HepG2 (cell line): ENCODE data around the gene NPBWR2. TPM values are rescaled to one million over a fixed set of nuclear protein-coding genes. Genes with fewer than 3 reads are reported as not detected.

Experiments used
- ATF1 ChIP-seq: IDR thresholded peaks from 2 replicates; pipeline ENCODE4 v1.6.1; 2016; ENCODE audit warnings: mild to moderate bottlenecking, control low read depth
- ETV5 ChIP-seq: IDR thresholded peaks from 2 replicates; pipeline ENCODE4 v1.6.1; 2018; ENCODE audit warnings: missing biosample characterization, missing genetic modification reagents, inconsistent platforms, borderline replicate concordance
- GFI1 ChIP-seq: sonication (generic); formaldehyde crosslinking; IDR thresholded peaks from 2 replicates; pipeline ENCODE4 v1.5.0; 2020; ENCODE audit warnings: missing genetic modification reagents, mild to moderate bottlenecking, borderline replicate concordance
- HHEX ChIP-seq: IDR thresholded peaks from 2 replicates; pipeline ENCODE4 v1.6.1; 2016; ENCODE audit warnings: control low read depth
- MLLT10 ChIP-seq: sonication (generic); formaldehyde crosslinking; IDR thresholded peaks from 2 replicates; pipeline ENCODE4 v1.4.0; 2020; ENCODE audit warnings: missing genetic modification reagents
- NAIF1 ChIP-seq: sonication (generic); formaldehyde crosslinking; IDR thresholded peaks from 2 replicates; pipeline ENCODE4 v1.5.0; 2020; ENCODE audit warnings: mild to moderate bottlenecking, missing genetic modification reagents, borderline replicate concordance
- PPARG ChIP-seq: conservative IDR thresholded peaks from 2 replicates; pipeline ENCODE4 v1.6.1; 2016; ENCODE audit warnings: missing biosample characterization, missing genetic modification reagents
- RNF2 ChIP-seq: fragments of 450-650 bp; conservative IDR thresholded peaks from 2 replicates; pipeline ENCODE4 v1.6.1; 2016; ENCODE audit warnings: low read depth
- SYNCRIP ChIP-seq: fragments of 200-400 bp; formaldehyde crosslinking; IDR thresholded peaks from 2 replicates; pipeline ENCODE4 v1.6.1; 2018; ENCODE audit warnings: mild to moderate bottlenecking, low read depth, low read length; ENCODE audit not compliant: insufficient read depth
- YEATS4 ChIP-seq: sonication (generic); formaldehyde crosslinking; IDR thresholded peaks from 2 replicates; pipeline ENCODE4 v1.4.0; 2020; ENCODE audit warnings: missing genetic modification reagents, borderline replicate concordance
- ZFP37 ChIP-seq: sonication (generic); formaldehyde crosslinking; IDR thresholded peaks from 2 replicates; pipeline ENCODE4 v1.4.0; 2020; ENCODE audit warnings: missing genetic modification reagents, borderline replicate concordance
- ZNF430 ChIP-seq: sonication (generic); formaldehyde crosslinking; IDR thresholded peaks from 2 replicates; pipeline ENCODE4 v1.9.0; 2021; ENCODE audit warnings: mild to moderate bottlenecking, missing genetic modification reagents
- ZNF558 ChIP-seq: sonication (generic); formaldehyde crosslinking; IDR thresholded peaks from 2 replicates; pipeline ENCODE4 v1.9.0; 2022; ENCODE audit warnings: mild to moderate bottlenecking, missing genetic modification reagents, borderline replicate concordance
- ZNF670 ChIP-seq: sonication (generic); formaldehyde crosslinking; IDR thresholded peaks from 2 replicates; pipeline ENCODE4 v1.8.0; 2022; ENCODE audit warnings: mild to moderate bottlenecking, missing genetic modification reagents, borderline replicate concordance
- polyA plus RNA-seq, 8 experiments: library from polyadenylated mRNA; depleted of rRNA in 3 of 8; stranded (reverse) in 7 of 8; unstranded in 1 of 8; fragments of >200 nt; fragmentation: Illumina TruSeq in 4 of 8; extraction: Trizol in 4 of 8; gene quantifications; 2 replicates each; pipeline versions ENCODE4 v1.2.1 to v1.2.3, GENCODE V29; 2011 to 2016; ENCODE audit warnings: low read depth in 4 of 8, missing spikeins in 1 of 8, mixed read lengths in 1 of 8; ENCODE audit not compliant: insufficient read depth in 1 of 8
- total RNA-seq, 5 experiments: library from RNA; depleted of rRNA; stranded (reverse); fragments of >200 nt; fragmentation: Illumina TruSeq; extraction: Trizol; gene quantifications; 2 replicates each; pipeline ENCODE4 v1.2.3, GENCODE V29; 2016; ENCODE audit warnings: low read depth in 1 of 5
- TF ChIP-seq, protein P1 (sequence below): sonication (generic); formaldehyde crosslinking; IDR thresholded peaks from 2 replicates; pipeline ENCODE4 v1.4.0; 2020; ENCODE audit warnings: missing genetic modification reagents, borderline replicate concordance
- TF ChIP-seq, protein P2 (sequence below): sonication (generic); formaldehyde crosslinking; IDR thresholded peaks from 2 replicates; pipeline ENCODE4 v1.8.1; 2023; ENCODE audit warnings: mild to moderate bottlenecking, moderate library complexity, missing genetic modification reagents
- TF ChIP-seq, protein P3 (sequence below): sonication (generic); formaldehyde crosslinking; conservative IDR thresholded peaks from 2 replicates; pipeline ENCODE4 v1.4.0; 2020; ENCODE audit warnings: missing genetic modification reagents
- TF ChIP-seq, protein P4 (sequence below): sonication (generic); formaldehyde crosslinking; IDR thresholded peaks from 2 replicates; pipeline ENCODE4 v1.4.0; 2020; ENCODE audit warnings: mild to moderate bottlenecking, missing genetic modification reagents
- TF ChIP-seq, protein P5 (sequence below): sonication (generic); formaldehyde crosslinking; IDR thresholded peaks from 2 replicates; pipeline ENCODE4 v1.9.0; 2022; ENCODE audit warnings: missing genetic modification reagents, mild to moderate bottlenecking, borderline replicate concordance

NPBWR2 gene
- total and polyA plus RNA-seq, 2 of the 13 experiments (the other 11 are each of a cell fraction or from before 2014, with no cell fraction given) = not detected

DNA sequence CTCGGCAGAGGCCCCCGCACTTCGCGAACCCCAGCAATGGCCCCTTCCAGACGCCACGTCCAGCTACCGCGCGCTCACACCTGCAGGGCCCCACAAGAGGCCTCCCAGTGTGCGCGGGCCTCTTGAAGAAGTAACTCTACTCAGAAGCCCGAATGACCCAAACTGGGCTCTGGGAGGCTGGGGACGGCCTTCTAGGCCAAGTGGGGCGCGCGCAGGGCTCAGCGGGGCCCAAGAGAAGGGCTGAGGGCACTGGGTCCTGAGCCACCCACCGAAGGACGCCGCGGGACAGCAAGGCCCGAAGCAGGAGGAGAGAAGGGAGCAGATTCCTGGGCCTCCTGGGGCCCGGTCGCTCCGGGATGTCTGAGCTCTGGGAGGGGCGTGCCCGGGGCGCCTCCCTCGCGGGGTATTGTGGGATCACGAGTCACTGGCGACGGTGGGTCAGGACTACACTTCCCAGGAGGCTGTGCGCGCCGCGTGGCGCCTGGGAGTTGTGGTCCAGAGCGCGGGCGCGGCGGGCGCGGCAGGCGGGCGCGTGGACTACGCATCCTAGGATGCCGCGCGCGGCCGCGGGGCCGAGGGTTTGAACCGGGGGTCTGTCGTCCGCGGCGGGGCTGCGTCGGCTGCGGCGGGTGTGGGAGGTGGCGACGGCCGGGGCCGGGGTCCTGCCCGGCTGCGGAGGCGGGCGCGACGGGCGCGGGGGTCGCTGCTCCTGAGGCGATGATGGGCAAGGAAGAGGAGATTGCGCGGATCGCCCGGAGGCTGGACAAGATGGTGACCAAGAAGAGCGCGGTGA is 44.6 kb downstream of the NPBWR2 start, which contains the start of gene TCEA2 (continued):
- TF ChIP-seq, protein P1, sequence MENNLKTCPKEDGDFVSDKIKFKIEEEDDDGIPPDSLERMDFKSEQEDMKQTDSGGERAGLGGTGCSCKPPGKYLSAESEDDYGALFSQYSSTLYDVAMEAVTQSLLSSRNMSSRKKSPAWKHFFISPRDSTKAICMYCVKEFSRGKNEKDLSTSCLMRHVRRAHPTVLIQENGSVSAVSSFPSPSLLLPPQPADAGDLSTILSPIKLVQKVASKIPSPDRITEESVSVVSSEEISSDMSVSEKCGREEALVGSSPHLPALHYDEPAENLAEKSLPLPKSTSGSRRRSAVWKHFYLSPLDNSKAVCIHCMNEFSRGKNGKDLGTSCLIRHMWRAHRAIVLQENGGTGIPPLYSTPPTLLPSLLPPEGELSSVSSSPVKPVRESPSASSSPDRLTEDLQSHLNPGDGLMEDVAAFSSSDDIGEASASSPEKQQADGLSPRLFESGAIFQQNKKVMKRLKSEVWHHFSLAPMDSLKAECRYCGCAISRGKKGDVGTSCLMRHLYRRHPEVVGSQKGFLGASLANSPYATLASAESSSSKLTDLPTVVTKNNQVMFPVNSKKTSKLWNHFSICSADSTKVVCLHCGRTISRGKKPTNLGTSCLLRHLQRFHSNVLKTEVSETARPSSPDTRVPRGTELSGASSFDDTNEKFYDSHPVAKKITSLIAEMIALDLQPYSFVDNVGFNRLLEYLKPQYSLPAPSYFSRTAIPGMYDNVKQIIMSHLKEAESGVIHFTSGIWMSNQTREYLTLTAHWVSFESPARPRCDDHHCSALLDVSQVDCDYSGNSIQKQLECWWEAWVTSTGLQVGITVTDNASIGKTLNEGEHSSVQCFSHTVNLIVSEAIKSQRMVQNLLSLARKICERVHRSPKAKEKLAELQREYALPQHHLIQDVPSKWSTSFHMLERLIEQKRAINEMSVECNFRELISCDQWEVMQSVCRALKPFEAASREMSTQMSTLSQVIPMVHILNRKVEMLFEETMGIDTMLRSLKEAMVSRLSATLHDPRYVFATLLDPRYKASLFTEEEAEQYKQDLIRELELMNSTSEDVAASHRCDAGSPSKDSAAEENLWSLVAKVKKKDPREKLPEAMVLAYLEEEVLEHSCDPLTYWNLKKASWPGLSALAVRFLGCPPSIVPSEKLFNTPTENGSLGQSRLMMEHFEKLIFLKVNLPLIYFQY = peak; percentile 98
- TF ChIP-seq, protein P2, sequence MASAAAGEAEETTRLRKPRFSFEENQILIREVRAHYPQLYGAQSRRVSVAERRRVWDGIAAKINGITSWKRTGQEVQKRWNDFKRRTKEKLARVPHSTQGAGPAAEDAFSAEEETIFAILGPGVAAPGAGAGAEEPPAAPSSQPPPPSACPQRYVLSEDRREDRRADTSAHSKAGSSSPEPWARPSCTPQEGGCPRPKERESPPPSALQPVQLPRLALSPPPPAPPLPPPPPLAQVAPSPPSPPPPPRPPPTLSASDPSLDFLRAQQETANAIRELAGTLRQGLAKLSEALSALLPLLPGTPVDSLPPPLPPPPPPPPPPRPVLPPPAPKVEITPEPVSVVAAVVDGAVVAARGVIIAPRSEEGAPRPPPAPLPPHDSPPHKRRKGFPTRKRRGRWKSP = peak; percentile 84; the same call in 1 of the 2 replicates
- TF ChIP-seq ATF1 (no peak), ZNF430 (CRISPR knock-in tag) (peak; percentile 58; the same call in 1 of the 2 replicates), MLLT10 (no peak), ETV5 (CRISPR knock-in tag) (peak; percentile 61; the same call in 1 of the 2 replicates), HHEX (CRISPR knock-in tag) (peak; percentile 57), SYNCRIP (no peak), YEATS4 (CRISPR knock-in tag) (peak; percentile 75; the same call in 1 of the 2 replicates), RNF2 (0 out of 2 replicates have a peak, but pooled peaks have one; percentile 33), GFI1 (CRISPR knock-in tag) (peak; percentile 1; the same call in 1 of the 2 replicates), ZFP37 (CRISPR knock-in tag) (no peak), ZNF670 (CRISPR knock-in tag) (peak; percentile 98), NAIF1 (CRISPR knock-in tag) (peak; percentile 37; the same call in 1 of the 2 replicates), ZNF558 (CRISPR knock-in tag) (peak; percentile 100), PPARG (CRISPR knock-in tag) (no peak; the same call in none of the 2 replicates)
- TF ChIP-seq, protein P3, sequence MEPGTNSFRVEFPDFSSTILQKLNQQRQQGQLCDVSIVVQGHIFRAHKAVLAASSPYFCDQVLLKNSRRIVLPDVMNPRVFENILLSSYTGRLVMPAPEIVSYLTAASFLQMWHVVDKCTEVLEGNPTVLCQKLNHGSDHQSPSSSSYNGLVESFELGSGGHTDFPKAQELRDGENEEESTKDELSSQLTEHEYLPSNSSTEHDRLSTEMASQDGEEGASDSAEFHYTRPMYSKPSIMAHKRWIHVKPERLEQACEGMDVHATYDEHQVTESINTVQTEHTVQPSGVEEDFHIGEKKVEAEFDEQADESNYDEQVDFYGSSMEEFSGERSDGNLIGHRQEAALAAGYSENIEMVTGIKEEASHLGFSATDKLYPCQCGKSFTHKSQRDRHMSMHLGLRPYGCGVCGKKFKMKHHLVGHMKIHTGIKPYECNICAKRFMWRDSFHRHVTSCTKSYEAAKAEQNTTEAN (CRISPR knock-in tag) = peak; percentile 61; the same call in 1 of the 2 replicates
- TF ChIP-seq, protein P4, sequence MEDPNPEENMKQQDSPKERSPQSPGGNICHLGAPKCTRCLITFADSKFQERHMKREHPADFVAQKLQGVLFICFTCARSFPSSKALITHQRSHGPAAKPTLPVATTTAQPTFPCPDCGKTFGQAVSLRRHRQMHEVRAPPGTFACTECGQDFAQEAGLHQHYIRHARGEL = peak; percentile 92; the same call in 1 of the 2 replicates
- TF ChIP-seq, protein P5, sequence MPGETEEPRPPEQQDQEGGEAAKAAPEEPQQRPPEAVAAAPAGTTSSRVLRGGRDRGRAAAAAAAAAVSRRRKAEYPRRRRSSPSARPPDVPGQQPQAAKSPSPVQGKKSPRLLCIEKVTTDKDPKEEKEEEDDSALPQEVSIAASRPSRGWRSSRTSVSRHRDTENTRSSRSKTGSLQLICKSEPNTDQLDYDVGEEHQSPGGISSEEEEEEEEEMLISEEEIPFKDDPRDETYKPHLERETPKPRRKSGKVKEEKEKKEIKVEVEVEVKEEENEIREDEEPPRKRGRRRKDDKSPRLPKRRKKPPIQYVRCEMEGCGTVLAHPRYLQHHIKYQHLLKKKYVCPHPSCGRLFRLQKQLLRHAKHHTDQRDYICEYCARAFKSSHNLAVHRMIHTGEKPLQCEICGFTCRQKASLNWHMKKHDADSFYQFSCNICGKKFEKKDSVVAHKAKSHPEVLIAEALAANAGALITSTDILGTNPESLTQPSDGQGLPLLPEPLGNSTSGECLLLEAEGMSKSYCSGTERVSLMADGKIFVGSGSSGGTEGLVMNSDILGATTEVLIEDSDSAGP (CRISPR knock-in tag) = peak; percentile 92; the same call in 1 of the 2 replicates
